K562 (cell line): Measurements from ENCODE around the gene CCT3. TPM values are rescaled to one million over a fixed set of nuclear protein-coding genes. Genes with fewer than 3 reads are reported as not detected.
A peak's percentile ranks its signal among the peaks of the same experiment; 100 is the strongest.

Source experiments
- ATAC-seq: fragments of 200-7000 bp; cut with Tn5 transposase; 3 replicates; pipeline ENCODE4 v1.9.1; 2020; ENCODE audit warnings: moderate library complexity
- BruUV-seq: library from RNA; stranded (reverse); fragments of 400-500 nt; replicated peaks from 2 replicates; lab custom pipeline; 2021; lab: Mats Ljungman, UMichigan
- CTCF ChIA-PET: fragments of 300-600 bp; formaldehyde crosslinking; extraction: SDS; loops from one replicate; lab custom pipeline; 2021; ENCODE audit warnings: low intra/inter-chr PET ratio; lab: Yijun Ruan, JAX
- POLR2A ChIA-PET: fragments of 300-600, 350-650 bp; sonication (Branson Sonifier 250); formaldehyde crosslinking; extraction: SDS; loops from one replicate; lab custom pipeline; 2021; ENCODE audit warnings: antibody characterized with exemption, inconsistent platforms; lab: Yijun Ruan, JAX
- DNase-seq, 4 experiments: peaks; one replicate each; pipeline versions ENCODE4 v3.0.0 to v3.0.0-alpha.2; 2011 to 2018; ENCODE audit warnings: low spot score in 3 of 4, mixed read lengths in 3 of 4; ENCODE audit errors: extremely low read depth in 1 of 4
- FAIRE-seq: peaks from 2 replicates; lab custom pipeline; 2011; peaks lifted over from hg19 to GRCh38; lab: Jason Lieb, UNC
- H2AFZ ChIP-seq: 2 replicates; pipeline ENCODE4 v1.6.0; 2011; ENCODE audit warnings: low read depth, low read length, control low read depth, inconsistent platforms
- H3K27ac ChIP-seq: fragments of 200-600 bp; 3 replicates; pipeline ENCODE4 v1.8.0; 2011; ENCODE audit warnings: low read depth, mild to moderate bottlenecking, control low read depth, inconsistent platforms, low read length, moderate library complexity, mixed read lengths; ENCODE audit errors: extremely low read depth
- H3K27me3 ChIP-seq, 2 experiments: fragments of 300-600 bp in 1 of 2; 2 replicates in 1 of 2; 3 replicates in 1 of 2; pipeline versions ENCODE4 v1.6.0 to v1.8.0; 2011; ENCODE audit warnings: inconsistent platforms in 2 of 2, low read length in 2 of 2, mild to moderate bottlenecking in 1 of 2, mixed read lengths in 1 of 2, moderate library complexity in 1 of 2; ENCODE audit not compliant: control insufficient read depth in 2 of 2, insufficient read depth in 2 of 2
- H3K36me3 ChIP-seq: fragments of 300-600 bp; 3 replicates; pipeline ENCODE4 v1.8.0; 2011; ENCODE audit warnings: mild to moderate bottlenecking, low read length, inconsistent platforms; ENCODE audit not compliant: control insufficient read depth, insufficient read depth
- H3K4me1 ChIP-seq, 2 experiments: fragments of 200-600 bp in 1 of 2; replicated peaks in 1 of 2; 2 replicates in 1 of 2; 3 replicates in 1 of 2; pipeline versions ENCODE4 v1.5.1 to v1.8.0; 2011; ENCODE audit warnings: inconsistent platforms in 2 of 2, low read length in 2 of 2, mild to moderate bottlenecking in 1 of 2, mixed read lengths in 1 of 2, moderate library complexity in 1 of 2; ENCODE audit not compliant: control insufficient read depth in 2 of 2, insufficient read depth in 2 of 2
- H3K4me2 ChIP-seq: 2 replicates; pipeline ENCODE4 v1.6.1; 2011; ENCODE audit warnings: low read length, control low read depth, inconsistent platforms, mixed read lengths; ENCODE audit not compliant: insufficient read depth
- H3K4me3 ChIP-seq: fragments of 200-600 bp; sonication (generic), shearing (Covaris generic); 2 replicates; pipeline ENCODE4 v1.5.1; 2016; ENCODE audit warnings: control low read depth, inconsistent platforms
- H3K79me2 ChIP-seq: fragments of 200-600 bp; 3 replicates; pipeline ENCODE4 v1.8.0; 2011; ENCODE audit warnings: low read length, inconsistent platforms; ENCODE audit not compliant: control insufficient read depth, insufficient read depth
- H3K9ac ChIP-seq, 2 experiments: 2 replicates each; pipeline versions ENCODE4 v1.6.0 to v1.6.1; 2011; ENCODE audit warnings: low read depth in 2 of 2, low read length in 2 of 2, control low read depth in 1 of 2, inconsistent platforms in 1 of 2, mild to moderate bottlenecking in 1 of 2, mixed read lengths in 1 of 2; ENCODE audit not compliant: insufficient read depth in 1 of 2
- H3K9me1 ChIP-seq: one replicate; pipeline ENCODE4 v1.6.0; 2011; ENCODE audit warnings: inconsistent platforms, mild to moderate bottlenecking, low read length, moderate library complexity; ENCODE audit not compliant: control insufficient read depth, insufficient read depth
- H3K9me3 ChIP-seq: replicated peaks from 2 replicates; pipeline ENCODE4 v1.5.1; 2011; ENCODE audit warnings: low read depth, low read length, inconsistent platforms; ENCODE audit not compliant: control insufficient read depth, insufficient read depth
- H4K20me1 ChIP-seq: replicated peaks from 2 replicates; pipeline ENCODE4 v1.6.1; 2011; ENCODE audit warnings: low read length, inconsistent platforms, mixed read lengths; ENCODE audit not compliant: control insufficient read depth, insufficient read depth
- PRMT5 ChIP-seq: sonication (generic); formaldehyde crosslinking; IDR thresholded peaks from 2 replicates; pipeline ENCODE4 v1.5.0; 2020; ENCODE audit warnings: missing genetic modification reagents
- SPI1 ChIP-seq: IDR thresholded peaks from 2 replicates; pipeline ENCODE4 v1.6.1; 2011; ENCODE audit warnings: low read depth, low read length, control low read depth, borderline replicate concordance
- ZNF274 ChIP-seq: IDR thresholded peaks from 2 replicates; pipeline ENCODE4 v1.6.1; 2011; ENCODE audit warnings: low read depth, mild to moderate bottlenecking, low read length, moderate library complexity, borderline replicate concordance
- WGBS: fragments of 100-300 bp; shearing (Covaris generic); methylation state at CpG from one replicate; pipeline ENCODE4 v1.1.6; 2016; ENCODE audit warnings: low coverage, mixed read lengths; ENCODE audit not compliant: insufficient coverage; ENCODE audit errors: missing lambda C conversion rate; 5-methylcytosine and 5-hydroxymethylcytosine counted together
- in situ Hi-C: fragments of 300-500 bp; cut with MboI; formaldehyde crosslinking; loops from 4 replicates; pipeline ENCODE4 v1.15.0; 2018; ENCODE audit warnings: inconsistent platforms, mixed read lengths
- intact Hi-C: fragments of 100-400 bp; cut with micrococcal nuclease; formaldehyde crosslinking; loops from 2 replicates; pipeline ENCODE4 v1.14.2; 2022
- polyA plus RNA-seq, 8 experiments: library from polyadenylated mRNA; depleted of rRNA in 4 of 8; stranded (reverse) in 5 of 8; unstranded in 3 of 8; fragments of >200 nt; fragmentation: Nextera tagmentation in 2 of 8; fragmentation: Illumina TruSeq in 1 of 8; extraction: Ambion mirVana in 2 of 8; extraction: Trizol in 1 of 8; gene quantifications; 2 replicates each; pipeline versions ENCODE4 v1.2.1 to v1.2.3, GENCODE V29; 2011 to 2014; ENCODE audit warnings: inconsistent platforms in 1 of 8, missing spikeins in 1 of 8
- total RNA-seq, 7 experiments: library from RNA; depleted of rRNA in 6 of 7; stranded (reverse); fragments of >200 nt in 6 of 7; fragmentation: Illumina TruSeq in 2 of 7; extraction: Trizol in 2 of 7; gene quantifications; 2 replicates each; pipeline versions ENCODE4 v1.2.1 to v1.2.3, GENCODE V29; 2011 to 2021; ENCODE audit warnings: low replicate concordance in 1 of 7

CCT3 gene
- total and polyA plus RNA-seq, 9 of the 15 experiments (the other 6 are each of a cell fraction or from before 2014, with no cell fraction given) = 475 to 1,167 (median 610) TPM

DNA sequence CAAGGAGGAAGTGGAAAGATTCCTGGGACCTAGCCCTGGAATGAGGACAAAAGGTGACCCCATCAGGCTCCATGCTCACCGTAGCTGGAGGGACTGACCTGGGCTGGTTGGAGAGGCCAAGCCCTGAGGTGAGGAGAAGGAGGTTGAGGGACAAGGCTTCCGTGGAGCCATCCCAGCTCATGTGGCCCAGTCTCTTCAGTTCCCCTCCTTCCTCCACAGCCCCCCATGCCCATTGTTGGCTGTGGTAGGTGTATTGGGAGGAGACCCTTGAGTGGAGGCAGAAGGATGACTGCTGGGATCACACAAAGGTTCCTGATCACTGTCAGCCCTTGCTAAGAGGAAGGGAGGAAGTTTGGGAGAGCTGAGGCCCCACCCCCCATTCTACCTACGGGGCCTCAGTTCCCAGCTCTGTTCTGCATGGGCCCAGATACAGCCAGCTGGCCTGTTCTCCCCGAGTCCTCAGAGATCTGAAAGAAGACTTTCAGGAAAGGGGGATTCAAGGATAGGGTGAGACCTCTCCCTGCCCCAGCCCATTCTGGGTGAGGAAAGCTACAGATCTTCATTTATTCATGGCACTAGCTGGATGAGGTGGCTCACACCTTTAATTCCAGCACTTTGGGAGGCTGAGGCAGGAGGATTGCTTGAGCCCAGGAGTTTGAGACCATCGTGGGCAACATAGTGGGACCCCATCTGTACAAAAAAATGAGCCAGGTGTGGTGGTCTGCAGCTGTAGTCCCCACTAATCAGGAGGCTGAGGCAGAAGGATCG is 48.2 kb upstream of the CCT3 start:
- FAIRE-seq (no peak), DNase-seq (no peak), ATAC-seq (no peak)
- H3K36me3 ChIP-seq = no peaks in the 10 kb centered on the region
- in situ Hi-C loops = loop anchor here (5.0 kb wide), 2 partner anchors 56 to 216 kb away; partner anchors contain the start of gene GPATCH4
- WGBS = 16% methylated on average over 6 of the region's 6 CpGs
- CTCF ChIA-PET = interaction anchor here (0.6 to 10.1 kb wide), 8 partner anchors 27 to 271 kb away, joined by 3 to 240 read pairs (median 3); no protein-coding TSS in a partner anchor
- no peak overlapping the region for H3K9ac ChIP-seq
- no TSS peak for BruUV-seq
- no peak overlapping the region for H3K4me3 ChIP-seq
- H3K4me1 ChIP-seq = peaks cover 0 to 18% of the 10 kb centered on the region in 2 experiments; a peak in 1 of 5 replicates
- no peak overlapping the region for H3K27ac ChIP-seq
- no peak overlapping the region for H3K4me2 ChIP-seq
- TF ChIP-seq PRMT5 (CRISPR knock-in tag) (no peak), ZNF274 (no peak), SPI1 (0 out of 2 replicates have a peak, but pooled peaks have one; percentile 2)
- peaks cover 11 to 18% of the 10 kb centered on the region in 2 experiments; a peak in 4 of 5 replicates for H3K27me3 ChIP-seq
- POLR2A ChIA-PET = interaction anchor here (0.7 to 3.0 kb wide), 9 partner anchors 12 to 228 kb away, joined by 3 to 26 read pairs (median 4); no protein-coding TSS in a partner anchor
- no peak overlapping the region for H2AFZ ChIP-seq
- intact Hi-C loops = no loop called here
- H4K20me1 ChIP-seq = peaks cover 5% of the 10 kb centered on the region
- no peaks in the 10 kb centered on the region for H3K9me3 ChIP-seq
- no peaks in the 10 kb centered on the region for H3K79me2 ChIP-seq
- no peaks in the 10 kb centered on the region for H3K9me1 ChIP-seq
